Kidney (tissue), 14 donors: ENCODE results near the gene BLOC1S4. TPM values are rescaled to one million over a fixed set of nuclear protein-coding genes. Genes with fewer than 3 reads are reported as not detected.
A peak's percentile ranks its signal among the peaks of the same experiment; 100 is the strongest.
"Not testable (repeated sequence)": the region's sequence is repeated elsewhere in the genome, so short reads cannot be mapped to it uniquely, and the experiment has no call there.

Source experiments
- DNase-seq, 5 donors: peaks; one replicate each; pipeline ENCODE4 v3.0.0-alpha.2; 2013 to 2020
- FAIRE-seq: peaks from 2 replicates; lab custom pipeline; 2012; peaks lifted over from hg19 to GRCh38; lab: Jason Lieb, UNC
- H3K27ac ChIP-seq, 2 donors: one replicate each; pipeline ENCODE4 v1.7.0; 2013; ENCODE audit warnings: low read depth in 2 of 2, low read length in 2 of 2, inconsistent platforms in 1 of 2
- H3K27me3 ChIP-seq: one replicate; pipeline ENCODE4 v1.7.1; 2013; ENCODE audit warnings: low read length, inconsistent platforms; ENCODE audit not compliant: control insufficient read depth, insufficient read depth
- H3K36me3 ChIP-seq, 3 donors: one replicate each; pipeline versions ENCODE4 v1.7.0 to v1.7.1; 2013; ENCODE audit warnings: low read length in 3 of 3, control low read depth in 1 of 3, inconsistent platforms in 1 of 3; ENCODE audit not compliant: insufficient read depth in 3 of 3, control insufficient read depth in 2 of 3
- H3K4me1 ChIP-seq, 3 donors: one replicate each; pipeline versions ENCODE4 v1.7.0 to v1.7.1; 2013; ENCODE audit warnings: low read length in 3 of 3, inconsistent platforms in 1 of 3, low read depth in 1 of 3; ENCODE audit not compliant: control insufficient read depth in 2 of 3, insufficient read depth in 2 of 3
- H3K4me3 ChIP-seq, 3 donors: one replicate each; pipeline versions ENCODE4 v1.7.0 to v1.8.1; 2013; ENCODE audit warnings: low read length in 3 of 3, control low read depth in 1 of 3, inconsistent platforms in 1 of 3
- H3K9ac ChIP-seq, 3 donors: one replicate each; pipeline versions ENCODE4 v1.7.0 to v1.7.1; 2013; ENCODE audit warnings: low read length in 3 of 3, control low read depth in 1 of 3, inconsistent platforms in 1 of 3
- H3K9me3 ChIP-seq, 3 donors: one replicate each; pipeline versions ENCODE4 v1.7.0 to v1.7.1; 2013; ENCODE audit warnings: low read length in 3 of 3, control low read depth in 1 of 3, inconsistent platforms in 1 of 3; ENCODE audit not compliant: control insufficient read depth in 2 of 3, insufficient read depth in 1 of 3
- CTCF ChIP-seq: IDR thresholded peaks from 3 replicates; pipeline ENCODE4 v1.5.1; 2012; ENCODE audit warnings: mild to moderate bottlenecking, moderate library complexity, borderline replicate concordance; ENCODE audit not compliant: insufficient read depth; ENCODE audit errors: extremely low read depth
- intact Hi-C: fragments of 100-400 bp; cut with DNase I; formaldehyde crosslinking; loops from one replicate; pipeline ENCODE4 v1.11.1; 2022
- polyA plus RNA-seq: library from polyadenylated mRNA; stranded (reverse); fragments of 350-450 nt; fragmentation: Illumina TruSeq; extraction: RNeasy Lipid Tissue Mini Kit (QIAGEN cat#74804); gene quantifications from one replicate; pipeline ENCODE4 v1.2.3, GENCODE V29; 2014; ENCODE audit warnings: low read depth, low replicate concordance; ENCODE audit not compliant: insufficient read depth
- total RNA-seq: library from RNA; stranded (reverse); fragmentation: NEBNext Ultra II Directional; extraction: Animal tissue kit (Norgen Biotek cat#: 25700); gene quantifications from one replicate; pipeline ENCODE4 v1.2.1, GENCODE V29; 2021
- donor health status: control.
- donor health status: control.
- donor health status: control.
- donor health status: control.
- donor health status: control.
- donor health status: DM: yes; HTN: yes; CAD: no.
- donor health status: Normal renal cell carcinoma (clear cell type).

BLOC1S4 gene
- total and polyA plus RNA-seq, 2 donors from 2014 or later = 12.3 to 14.2 TPM

DNA sequence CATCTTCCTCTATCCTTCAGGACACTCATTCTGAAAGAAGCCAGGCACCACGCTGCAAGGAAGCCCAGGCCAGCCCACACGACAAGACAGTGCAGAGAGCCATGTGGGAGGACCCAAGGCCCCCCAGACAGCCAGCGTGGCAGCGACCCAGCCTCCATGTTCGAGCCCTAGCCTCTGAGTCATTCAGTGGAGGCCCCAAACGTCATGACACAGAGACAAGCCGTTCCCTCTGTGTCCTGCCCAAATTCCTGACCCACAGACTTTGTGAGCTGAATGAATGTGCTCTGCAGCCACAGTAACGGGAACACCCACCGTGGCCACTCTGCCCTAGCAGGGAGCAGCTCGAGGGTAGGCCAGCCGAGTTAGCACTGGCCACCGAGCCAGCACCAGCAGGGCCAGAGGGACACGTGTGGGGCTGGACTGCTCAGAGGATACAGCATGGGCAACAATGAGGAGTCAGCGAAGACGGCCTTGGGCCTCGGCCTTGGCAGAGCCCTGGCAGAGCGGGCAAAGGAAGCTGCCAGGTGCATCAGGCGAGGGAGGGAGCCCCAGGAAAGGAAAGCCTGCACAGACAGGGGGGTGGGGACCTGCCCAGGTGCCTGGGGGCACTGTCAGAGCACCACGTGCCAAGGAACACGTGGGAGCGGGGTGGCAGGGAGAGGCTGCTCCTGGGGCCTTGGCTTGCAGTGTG is 8.6 kb downstream of the BLOC1S4 start:
- intact Hi-C loops = loop anchor here (5.0 kb wide), 1 partner anchor 148 kb away; no protein-coding TSS in a partner anchor
- H3K4me3 ChIP-seq = no peak overlapping the region
- peak in 1 of 5 donors; percentile 75 for DNase-seq
- H3K9me3 ChIP-seq = peaks cover 0 to 5% (median 0%) of the 10 kb centered on the region in 3 donors
- FAIRE-seq = no peak
- no peaks in the 10 kb centered on the region for H3K27me3 ChIP-seq
- H3K9ac ChIP-seq = no peak overlapping the region
- no peak for TF ChIP-seq CTCF
- no peak overlapping the region for H3K27ac ChIP-seq
- H3K36me3 ChIP-seq = no peaks in the 10 kb centered on the region
- H3K4me1 ChIP-seq = peaks cover 0 to 5% (median 0%) of the 10 kb centered on the region in 3 donors

DNA sequence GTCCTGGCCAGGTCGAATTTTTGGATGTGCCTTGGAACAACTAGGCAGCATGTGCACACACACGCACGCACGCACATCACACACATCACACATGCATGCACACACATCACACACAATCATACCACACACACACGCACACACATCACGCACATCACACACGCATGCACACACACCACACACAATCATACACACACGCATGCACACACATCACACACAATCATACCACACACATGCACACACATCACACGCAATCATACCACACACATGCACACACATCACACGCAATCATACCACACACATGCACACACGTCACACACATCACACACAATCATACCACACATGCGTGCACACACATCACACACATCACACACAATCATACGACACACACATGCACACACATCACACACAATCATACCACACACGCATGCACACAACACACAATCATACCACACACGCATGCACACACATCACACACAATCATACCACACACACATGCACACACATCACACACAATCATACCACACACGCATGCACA is 9.5 kb downstream of the BLOC1S4 start:
- FAIRE-seq, H3K4me1 ChIP-seq, DNase-seq, H3K9ac ChIP-seq, H3K27ac ChIP-seq, H3K27me3 ChIP-seq, H3K36me3 ChIP-seq, H3K9me3 ChIP-seq: not testable (repeated sequence)
- peak overlapping the region in 1 of 3 donors; percentile 42 for H3K4me3 ChIP-seq
- intact Hi-C loops = loop anchor here (5.0 kb wide), 1 partner anchor 147 kb away; no protein-coding TSS in a partner anchor

- Histone ChIP-seq H3K9ac (no peak overlapping the region), H3K27me3 (no peaks in the 10 kb centered on the region), H3K36me3 (no peaks in the 10 kb centered on the region), H3K9me3 (peaks cover 0 to 5% (median 0%) of the 10 kb centered on the region in 3 donors), H3K4me3 (no peak overlapping the region), H3K27ac (no peak overlapping the region), H3K4me1 (no peaks in the 10 kb centered on the region)
- intact Hi-C loops = loop anchor here (5.0 kb wide), 1 partner anchor 145 kb away; no protein-coding TSS in a partner anchor
- DNase-seq (peak in 2 of 5 donors; percentile 61 to 89), FAIRE-seq (no peak)
- no peak for TF ChIP-seq CTCF
Observed at GRCh38 chr4:6727081-6727942, 11.3 kb downstream of the BLOC1S4 start.

DNA sequence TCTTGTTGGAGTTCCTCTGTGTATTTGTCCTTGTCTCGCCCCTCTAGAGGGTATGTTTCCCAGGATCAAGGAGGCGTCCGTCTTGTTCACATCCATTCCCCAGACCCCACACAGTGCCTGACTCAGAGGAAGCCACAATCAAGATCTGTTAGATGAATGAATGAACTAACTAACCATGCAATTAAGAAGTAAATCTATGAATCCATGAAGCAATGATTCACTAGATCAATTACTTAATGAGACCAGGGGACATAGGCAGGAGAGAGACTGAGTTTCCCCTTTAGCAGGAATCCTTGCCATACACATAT is 11.9 kb downstream of the BLOC1S4 start:
- no peaks in the 10 kb centered on the region for H3K27me3 ChIP-seq
- no peak for TF ChIP-seq CTCF
- H3K9ac ChIP-seq = no peak overlapping the region
- FAIRE-seq (no peak), DNase-seq (no peak)
- H3K36me3 ChIP-seq = no peaks in the 10 kb centered on the region
- H3K4me3 ChIP-seq = no peak overlapping the region
- intact Hi-C loops = loop anchor here (5.0 kb wide), 1 partner anchor 144 kb away; no protein-coding TSS in a partner anchor
- no peak overlapping the region for H3K27ac ChIP-seq
- H3K9me3 ChIP-seq = peaks cover 0 to 5% (median 0%) of the 10 kb centered on the region in 3 donors
- H3K4me1 ChIP-seq = no peaks in the 10 kb centered on the region
